ENCODE data around the gene ZNF256. TPM values are rescaled to one million over a fixed set of nuclear protein-coding genes. Genes with fewer than 3 reads are reported as not detected.

The ZNF256 gene
- total and polyA plus RNA-seq, 2 of the 4 experiments (the other 2 are of a cell fraction): 3.0 to 7.0 TPM

GRCh38 chr19:57964761-57965160 lies 17.3 kb upstream of the ZNF256 start:
- intact Hi-C loops (cut with micrococcal nuclease) (no loop called here), in situ Hi-C loops (cut with MboI; ENCODE audit: low sequenced_read_pairs) (no loop called here), dilution Hi-C loops (cut with HindIII; ENCODE audit: low sequenced_read_pairs, unreplicated experiment) (no loop called here)
- Histone ChIP-seq H3K18ac (ENCODE audit: low read depth, low read length) (no peak overlapping the region), H3K4ac (ENCODE audit: low read depth, low read length) (no peak overlapping the region), H3K27me3 (ENCODE audit: control insufficient read depth, insufficient read depth, low read length) (no peaks in the 10 kb centered on the region), H3K56ac (ENCODE audit: extremely low read depth, insufficient read depth, low read length) (no peak overlapping the region), H4K20me1 (ENCODE audit: insufficient read depth, low read length) (no peaks in the 10 kb centered on the region), H2AFZ (replicated peaks; ENCODE audit: low read length, poor library complexity) (no peak overlapping the region), H3K4me2 (ENCODE audit: low read depth, low read length) (no peak overlapping the region), H2BK5ac (ENCODE audit: low read depth, low read length, poor library complexity, severe bottlenecking) (no peak overlapping the region), H3K23ac (ENCODE audit: low read depth, low read length) (no peak overlapping the region), H4K5ac (ENCODE audit: low read depth, low read length) (no peak overlapping the region), H2AK5ac (ENCODE audit: low read depth, low read length) (no peak overlapping the region), H3K36me3 (ENCODE audit: control insufficient read depth, insufficient read depth, low read length) (no peaks in the 10 kb centered on the region; the same call in 1 of the 2 replicates), H4K91ac (ENCODE audit: insufficient read depth, low read depth, low read length) (no peak overlapping the region), H2BK15ac (ENCODE audit: low read depth, low read length) (no peak overlapping the region), H3K9me3 (ENCODE audit: control insufficient read depth, insufficient read depth, low read length) (peaks cover 47% of the 10 kb centered on the region), H3K14ac (replicated peaks; ENCODE audit: low read depth, low read length) (no peak overlapping the region), H2BK20ac (ENCODE audit: low read depth, low read length) (no peak overlapping the region), H2BK120ac (ENCODE audit: low read depth, low read length) (no peak overlapping the region), H3K27ac (ENCODE audit: insufficient read depth, low read length) (no peak overlapping the region), H3K4me3 (ENCODE audit: insufficient read depth, low read depth, low read length) (no peak overlapping the region), H2AK9ac (replicated peaks; ENCODE audit: low read depth, low read length, poor library complexity) (no peak overlapping the region), H3K79me1 (ENCODE audit: low read depth in 1 of 2, low read length in 2 of 2) (no peaks in the 10 kb centered on the region), H4K8ac (ENCODE audit: low read depth in 2 of 2, low read length in 2 of 2) (no peak overlapping the region), H3K9me1 (ENCODE audit: insufficient read depth, low read length) (no peaks in the 10 kb centered on the region), H3K4me1 (ENCODE audit: control insufficient read depth, insufficient read depth, low read length) (no peaks in the 10 kb centered on the region), H3K9ac (ENCODE audit: low read depth, low read length) (no peak overlapping the region)
- TF ChIP-seq RFX5 (IDR thresholded peaks at IDR 0.05; ENCODE audit: low read depth, low read length) (no peak), MAZ (IDR thresholded peaks at IDR 0.05; ENCODE audit: borderline replicate concordance, low read depth, low read length) (no peak), CTCF (conservative IDR thresholded peaks at IDR 0.05; ENCODE audit: low read depth, low read length) (no peak), POLR2A (IDR thresholded peaks at IDR 0.05; ENCODE audit: low read depth, low read length) (no peak), NFE2L2 (IDR thresholded peaks at IDR 0.05; ENCODE audit: low read depth, low read length) (no peak), RCOR1 (IDR thresholded peaks at IDR 0.05; ENCODE audit: insufficient replicate concordance, low read length) (no peak), RAD21 (IDR thresholded peaks at IDR 0.05; ENCODE audit: low read length) (no peak), USF2 (IDR thresholded peaks at IDR 0.05; ENCODE audit: low read depth, low read length) (no peak), SMC3 (IDR thresholded peaks at IDR 0.05; ENCODE audit: low read depth, low read length) (no peak), BHLHE40 (IDR thresholded peaks at IDR 0.05; ENCODE audit: low read depth, low read length) (no peak), MXI1 (IDR thresholded peaks at IDR 0.05; ENCODE audit: borderline replicate concordance, low read depth, low read length) (no peak), CHD1 (IDR thresholded peaks at IDR 0.05; ENCODE audit: low read depth, low read length) (no peak), CEBPB (IDR thresholded peaks at IDR 0.05; ENCODE audit: low read depth, low read length) (no peak), FOS (IDR thresholded peaks at IDR 0.05; ENCODE audit: low read depth, low read length) (no peak)
- ATAC-seq (ENCODE audit: low read depth): no peak
- ChIA-PET POLR2A (ENCODE audit: unreplicated experiment) (no interaction called here), CTCF (no interaction called here)
- BruUV-seq (replicated peaks): no TSS peak
- DNase-seq: no peak
- WGBS, 2 experiments (ENCODE audit: extremely low coverage in 2 of 2, insufficient read length in 1 of 2): no CpG with 5 or more reads among the region's 8 CpGs

Measured in IMR-90 (cell line).